HG03280 (cell line): ENCODE measurements around the gene ATXN1.
"Not testable (repeated sequence)": the region's sequence is repeated elsewhere in the genome, so short reads cannot be mapped to it uniquely, and the experiment has no call there.

Source experiments
- ATAC-seq: cut with Tn5 transposase; IDR thresholded peaks from one replicate; pipeline ENCODE4 v1.9.1; 2021; ENCODE audit warnings: mild to moderate bottlenecking, moderate library complexity; ENCODE audit not compliant: unreplicated experiment

ATXN1 gene

DNA sequence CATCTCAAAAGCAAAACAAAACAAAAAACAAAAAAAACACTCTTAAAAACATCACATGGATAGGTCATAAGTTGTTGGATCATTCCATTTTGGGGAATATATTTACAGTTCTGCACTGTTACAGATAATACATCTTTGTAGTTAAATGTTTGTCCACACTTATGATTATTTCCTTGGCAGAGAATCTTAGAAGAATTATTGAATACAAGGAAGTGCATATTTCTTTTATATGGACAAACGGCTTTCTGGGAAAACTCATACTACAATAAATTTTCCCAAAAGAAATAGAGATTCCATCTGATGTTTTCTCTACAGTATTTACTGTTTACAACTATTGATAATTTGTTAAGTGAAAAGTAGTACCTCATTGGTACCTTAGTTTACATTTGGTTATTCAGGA lies 489.1 kb downstream of the ATXN1 start:
- ATAC-seq = no peak

DNA sequence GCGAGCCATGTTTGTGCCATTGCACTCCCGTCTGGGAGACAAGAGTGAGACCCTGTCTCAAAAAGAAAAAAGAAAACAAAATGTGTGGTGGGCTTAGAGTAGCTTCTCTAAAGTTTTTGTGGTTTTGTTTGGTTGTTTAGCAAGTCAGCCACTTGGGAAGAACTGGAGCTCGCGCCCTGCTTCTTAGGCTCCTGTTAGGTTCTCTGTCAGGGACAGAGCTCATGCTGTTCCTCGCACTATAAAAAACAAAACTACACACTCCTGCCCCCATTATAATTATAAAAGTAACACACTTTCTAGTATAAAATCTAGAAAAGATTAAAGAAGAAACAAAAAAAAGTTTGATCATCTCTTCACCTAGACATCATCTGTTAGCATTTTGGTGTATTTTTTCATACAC lies 489.8 kb downstream of the ATXN1 start:
- no peak for ATAC-seq

DNA sequence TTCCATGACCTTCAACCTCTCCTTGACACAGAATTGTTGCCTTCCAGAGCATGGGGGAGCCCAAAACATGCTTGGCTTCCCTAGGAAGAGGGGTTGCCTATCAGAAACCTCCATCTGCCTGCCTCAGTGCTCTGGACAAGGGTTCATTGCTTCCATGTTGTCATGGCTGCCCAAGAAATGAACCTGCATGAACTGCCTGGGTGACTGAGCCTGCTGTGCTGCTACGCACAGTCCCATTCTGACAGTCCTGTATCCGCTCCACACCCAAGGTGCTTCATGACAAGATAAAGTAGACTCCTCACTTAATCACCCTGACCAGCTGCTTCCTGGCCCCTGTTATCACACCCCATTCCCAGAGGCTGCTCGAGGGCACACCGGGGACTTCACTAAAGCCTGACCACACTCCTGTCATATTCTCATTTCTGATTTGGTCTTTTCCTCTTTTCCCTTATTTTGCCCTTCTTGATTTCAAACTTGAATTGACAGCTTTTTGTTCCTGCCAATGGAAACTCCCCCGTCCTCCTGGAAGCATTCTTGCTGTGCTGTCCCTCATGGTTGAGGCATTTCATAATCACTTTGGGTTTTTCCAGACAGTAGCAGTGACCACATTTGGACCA lies 491.0 kb downstream of the ATXN1 start:
- no peak for ATAC-seq

DNA sequence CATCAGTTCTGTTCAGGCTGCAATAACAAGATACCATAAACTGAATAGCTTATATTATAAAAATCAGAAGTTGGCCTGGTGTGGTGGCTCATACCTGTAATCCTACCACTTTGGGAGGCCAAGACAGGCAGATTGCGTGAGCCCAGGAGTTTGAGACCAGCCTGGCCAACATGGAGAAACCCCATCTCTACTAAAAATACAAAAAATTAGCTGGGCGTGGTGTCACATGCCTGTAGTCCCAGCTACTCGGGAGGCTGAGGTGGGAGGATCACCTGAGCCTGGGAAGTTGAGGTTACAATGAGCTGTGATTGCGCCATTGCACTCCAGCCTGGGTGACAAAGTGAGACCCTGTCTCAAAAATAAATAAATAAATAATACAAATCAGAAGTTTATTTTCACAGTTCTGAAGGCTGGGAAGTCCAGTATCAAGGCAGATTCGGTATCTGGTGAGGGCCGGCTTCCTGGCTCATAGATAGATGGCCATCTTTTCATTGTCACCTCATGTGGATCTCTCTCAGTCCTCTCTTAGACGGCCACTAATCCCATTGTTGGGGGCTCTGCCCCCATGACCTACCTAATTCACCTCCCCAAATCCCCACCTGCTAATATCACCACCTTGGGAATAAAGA lies 491.7 kb downstream of the ATXN1 start:
- not testable (repeated sequence) for ATAC-seq

DNA sequence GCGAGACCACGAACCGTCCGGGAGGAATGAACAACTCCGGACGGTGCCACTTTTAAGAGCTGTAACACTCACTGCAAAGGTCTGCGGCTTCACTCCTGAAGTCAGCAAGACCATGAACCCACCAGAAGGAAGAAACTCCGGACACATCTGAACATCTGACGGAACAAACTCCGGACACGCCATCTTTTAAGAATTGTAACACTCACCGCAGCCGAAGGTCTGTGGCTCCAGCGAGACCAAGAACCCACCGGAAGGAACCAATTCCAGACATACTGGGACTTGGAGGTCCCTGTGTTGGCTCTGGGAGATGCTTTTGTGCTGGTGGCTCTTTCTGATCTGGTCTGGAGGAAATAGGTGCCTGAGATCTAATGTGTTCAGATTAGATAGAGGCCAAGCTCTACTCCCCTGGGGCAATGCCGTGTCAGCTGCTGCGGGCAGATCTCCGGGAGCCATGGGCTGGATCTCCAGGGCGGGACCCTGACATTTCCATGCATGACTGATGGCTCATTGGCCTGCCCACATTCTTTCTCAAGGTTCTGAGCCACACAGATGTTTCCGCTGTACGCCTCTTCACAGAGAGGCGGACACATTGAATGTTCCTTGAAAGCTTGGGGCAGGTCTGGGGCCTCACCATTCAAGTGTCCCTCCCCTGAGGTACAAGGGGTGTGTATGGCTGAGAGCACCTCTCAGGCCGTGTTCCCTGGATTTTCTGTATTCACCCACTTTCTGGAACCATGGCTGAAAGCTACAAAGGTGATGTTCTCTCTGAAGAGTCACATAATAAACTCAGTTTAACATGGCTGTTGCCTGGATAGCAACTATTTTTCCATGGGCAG lies 493.6 kb downstream of the ATXN1 start:
- no peak for ATAC-seq

DNA sequence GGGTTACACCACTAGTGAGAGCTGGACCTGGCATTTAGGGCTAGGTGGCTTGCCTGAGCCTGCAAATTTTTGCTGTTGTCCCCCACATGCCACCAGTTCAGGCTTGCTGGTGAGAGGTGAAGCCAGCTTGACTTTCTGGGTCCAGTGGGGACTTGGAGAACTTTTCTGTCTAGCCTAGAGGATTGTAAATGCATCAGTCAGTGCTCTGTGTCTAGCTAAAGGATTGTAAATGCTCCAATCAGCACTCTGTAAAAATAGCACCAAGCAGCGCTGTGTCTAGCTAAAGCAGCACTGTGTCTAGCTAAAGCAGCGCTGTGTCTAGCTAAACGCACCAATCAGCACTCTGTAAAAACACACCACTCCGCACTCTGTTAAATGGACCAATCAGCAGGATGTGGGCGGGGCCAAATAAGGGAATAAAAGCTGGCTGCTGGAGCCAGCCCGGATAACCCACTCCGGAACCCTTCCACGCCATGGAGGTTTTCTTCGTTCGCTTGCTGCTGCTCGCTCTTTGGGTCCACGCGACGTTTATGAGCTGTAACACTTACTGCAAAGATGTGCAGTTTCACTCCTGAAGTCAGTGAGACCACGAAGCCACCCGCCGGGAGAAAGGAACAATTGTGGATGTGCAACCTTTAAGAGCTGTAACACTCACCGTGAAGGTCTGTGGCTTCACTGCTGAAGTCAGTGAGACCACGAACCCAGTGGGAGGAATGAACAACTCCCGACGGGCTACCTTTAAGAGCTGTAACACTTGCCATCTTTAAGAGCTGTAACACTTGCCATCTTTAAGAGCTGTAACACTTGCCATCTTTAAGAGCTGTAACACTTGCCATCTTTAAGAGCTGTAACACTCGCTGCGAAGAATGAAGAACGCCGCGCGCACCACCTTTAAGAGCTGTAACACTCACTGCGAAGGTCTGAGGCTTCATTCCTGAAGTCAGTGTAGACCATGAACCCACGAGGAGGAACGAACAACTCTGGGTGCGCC lies 495.6 kb downstream of the ATXN1 start:
- ATAC-seq = no peak

DNA sequence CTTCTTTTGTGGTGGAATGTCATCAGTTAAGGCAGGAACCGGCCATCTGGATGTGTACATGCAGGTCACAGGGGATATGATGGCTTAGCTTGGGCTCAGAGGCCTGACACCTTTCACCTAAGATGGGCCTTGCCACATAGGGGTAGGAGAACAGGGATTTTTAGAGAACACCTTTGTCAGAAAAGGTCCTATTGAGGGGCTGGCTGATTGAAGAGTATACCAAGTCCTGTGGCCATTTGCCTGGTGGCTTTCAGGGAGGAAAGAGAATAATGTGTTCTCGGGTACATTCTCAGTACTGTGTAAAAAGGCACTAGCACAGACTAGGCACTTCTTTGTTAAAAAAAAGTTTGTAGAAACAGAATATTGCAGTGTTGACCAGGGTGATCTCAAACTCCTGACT lies 496.5 kb downstream of the ATXN1 start:
- no peak for ATAC-seq

DNA sequence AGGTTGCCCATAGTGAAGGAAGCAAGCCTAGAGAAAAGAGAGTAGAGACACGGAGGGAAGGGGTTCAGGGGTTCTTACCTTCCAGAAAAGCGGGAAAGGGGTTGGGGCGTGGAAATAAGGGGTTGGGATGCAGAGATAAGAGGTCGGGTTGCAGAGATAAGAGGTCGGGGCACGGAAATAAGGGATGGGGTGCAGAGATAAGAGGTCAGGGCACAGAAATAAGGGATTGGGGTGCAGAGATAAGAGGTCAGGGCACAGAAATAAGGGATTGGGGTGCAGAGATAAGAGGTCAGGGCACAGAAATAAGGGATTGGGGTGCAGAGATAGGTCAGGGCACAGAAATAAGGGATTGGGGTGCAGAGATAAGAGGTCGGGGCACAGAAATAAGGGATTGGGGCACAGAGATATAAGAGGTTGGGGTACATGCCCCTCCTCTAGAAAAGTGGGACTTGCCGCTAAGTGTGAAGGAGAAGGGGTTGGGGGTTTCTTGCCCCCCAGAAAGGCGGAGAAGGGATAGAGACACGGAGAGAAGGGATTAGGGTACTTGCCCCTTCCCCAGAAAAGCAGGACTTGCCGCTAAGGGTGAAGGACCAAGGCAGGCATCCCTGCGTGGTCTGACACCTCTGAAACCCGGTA lies 497.7 kb downstream of the ATXN1 start:
- not testable (repeated sequence) for ATAC-seq

DNA sequence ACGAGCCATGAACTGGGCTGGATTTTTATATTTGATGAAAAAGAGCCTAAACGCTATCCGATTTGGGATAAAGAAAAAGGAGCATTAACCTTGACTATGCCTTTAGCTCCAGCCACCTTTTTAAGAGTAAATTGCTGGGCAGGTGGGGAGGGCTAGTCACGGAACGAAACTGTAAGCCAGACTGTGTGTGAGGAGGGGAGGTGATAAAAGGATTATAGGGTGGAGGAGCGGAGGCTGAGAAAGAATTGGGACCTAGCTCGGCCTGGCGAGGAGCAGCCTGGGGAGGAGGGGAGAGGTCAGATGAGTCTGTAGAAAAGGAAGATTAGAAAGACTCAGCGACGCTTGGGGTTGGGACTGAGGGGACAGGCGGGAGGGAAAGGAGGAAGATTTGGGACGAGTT lies 498.5 kb downstream of the ATXN1 start:
- not testable (repeated sequence) for ATAC-seq

DNA sequence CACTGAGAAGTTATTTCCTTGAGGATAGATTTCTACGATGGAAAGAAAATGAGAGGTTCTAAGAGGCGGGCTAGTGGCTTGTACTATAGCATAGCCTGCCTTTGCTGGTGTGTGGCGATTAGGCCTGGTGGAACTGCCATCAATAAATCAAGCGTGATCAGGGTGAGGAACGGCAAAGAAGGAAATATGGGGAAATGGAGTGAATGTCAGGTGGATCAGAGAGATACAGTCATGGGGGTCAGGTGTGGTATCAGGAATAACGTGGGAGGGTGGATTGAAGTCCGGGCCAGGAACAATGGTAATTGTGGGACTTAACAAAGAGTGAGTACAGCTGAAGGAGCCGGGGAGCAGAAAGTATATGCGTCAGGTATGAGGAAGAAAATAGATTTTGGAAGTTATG lies 500.7 kb downstream of the ATXN1 start:
- not testable (repeated sequence) for ATAC-seq

DNA sequence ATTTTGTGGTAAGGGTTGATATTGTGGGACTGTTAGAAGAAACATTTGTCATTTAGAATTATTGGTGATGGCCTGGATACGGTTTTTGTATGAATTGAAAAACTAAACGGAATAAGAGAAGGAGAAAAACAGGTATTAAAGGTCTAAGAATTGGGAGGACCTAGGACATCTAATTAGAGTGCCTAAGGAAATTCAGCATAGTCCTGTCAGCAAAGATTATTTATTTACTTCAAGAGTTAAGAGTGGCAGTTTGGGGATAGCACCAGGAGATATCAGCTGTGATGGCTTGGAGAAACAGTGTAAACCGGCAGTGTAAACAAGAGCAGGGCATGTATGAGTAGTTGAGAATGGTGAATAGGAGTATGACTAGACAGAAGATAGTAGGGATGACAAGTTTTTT lies 501.7 kb downstream of the ATXN1 start:
- not testable (repeated sequence) for ATAC-seq

DNA sequence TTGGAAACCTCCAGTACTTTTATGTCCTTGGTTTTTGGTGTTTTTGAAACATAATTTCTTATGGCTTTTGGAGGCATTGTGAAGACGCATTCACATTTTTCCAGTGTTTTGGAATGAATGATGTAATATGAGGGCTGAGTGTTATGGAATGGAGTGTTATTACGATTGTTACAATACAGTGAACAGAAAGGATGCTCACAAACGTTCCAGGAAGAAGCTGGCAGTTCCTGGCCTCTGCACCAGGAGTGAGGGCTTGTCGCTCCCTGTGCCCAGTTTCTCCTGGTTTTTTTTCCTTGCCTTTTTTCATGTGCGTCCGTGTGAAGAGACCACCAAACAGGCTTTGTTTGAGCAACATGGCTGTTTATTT lies 502.6 kb downstream of the ATXN1 start:
- no peak for ATAC-seq

DNA sequence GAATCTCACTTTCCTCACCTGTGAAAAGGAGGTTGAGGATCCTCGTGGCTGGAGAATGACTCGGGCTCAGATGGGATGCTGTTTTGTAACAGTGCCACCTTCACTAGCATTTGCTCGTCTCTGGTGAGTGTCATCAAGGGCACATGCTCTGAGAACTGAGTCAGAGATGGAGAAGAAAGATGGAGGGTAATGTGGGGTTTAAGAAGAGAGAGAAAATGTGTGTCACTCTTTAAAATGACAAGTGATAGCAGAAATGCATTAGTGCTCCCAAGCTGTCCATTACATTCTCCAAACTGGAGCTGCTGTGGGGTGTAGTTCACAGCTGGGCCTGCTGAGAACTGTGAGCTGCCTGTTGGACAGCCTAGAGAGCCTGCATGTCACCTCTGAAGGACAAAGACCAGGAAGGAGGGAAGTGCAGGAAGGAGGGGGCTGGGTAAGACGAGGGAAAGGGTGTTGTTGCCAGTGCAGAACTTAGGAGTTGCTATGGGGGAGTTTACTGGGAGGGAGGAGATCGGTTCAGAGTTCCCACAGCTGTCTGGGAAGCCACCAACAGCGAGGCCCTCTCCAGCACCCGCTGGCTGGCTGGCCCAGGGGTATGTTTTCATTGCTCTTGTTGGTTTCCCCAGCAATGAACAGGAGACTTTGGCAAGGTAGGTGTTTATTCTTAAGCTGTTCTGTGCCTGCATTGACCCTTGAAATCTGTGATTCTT lies 503.1 kb downstream of the ATXN1 start:
- no peak for ATAC-seq

DNA sequence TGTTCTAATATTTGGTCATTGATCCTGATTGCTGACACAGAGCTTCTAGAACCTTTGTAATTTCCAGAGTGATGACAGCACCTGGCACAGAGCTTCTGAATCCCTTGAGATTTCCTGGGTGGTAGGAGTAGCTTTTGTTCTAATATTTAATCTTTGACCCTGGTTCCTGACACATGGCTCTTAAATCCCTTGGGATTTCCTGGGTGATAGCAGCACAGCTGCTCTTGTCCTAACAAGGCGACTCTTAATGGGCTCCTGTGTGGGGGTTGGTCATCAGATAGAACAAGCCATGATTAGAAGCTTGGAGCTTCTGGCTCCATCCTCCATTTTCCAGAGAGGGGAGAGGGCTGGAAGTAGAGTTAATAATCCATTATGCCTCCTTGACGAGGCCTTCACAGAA lies 504.5 kb downstream of the ATXN1 start:
- ATAC-seq = no peak

DNA sequence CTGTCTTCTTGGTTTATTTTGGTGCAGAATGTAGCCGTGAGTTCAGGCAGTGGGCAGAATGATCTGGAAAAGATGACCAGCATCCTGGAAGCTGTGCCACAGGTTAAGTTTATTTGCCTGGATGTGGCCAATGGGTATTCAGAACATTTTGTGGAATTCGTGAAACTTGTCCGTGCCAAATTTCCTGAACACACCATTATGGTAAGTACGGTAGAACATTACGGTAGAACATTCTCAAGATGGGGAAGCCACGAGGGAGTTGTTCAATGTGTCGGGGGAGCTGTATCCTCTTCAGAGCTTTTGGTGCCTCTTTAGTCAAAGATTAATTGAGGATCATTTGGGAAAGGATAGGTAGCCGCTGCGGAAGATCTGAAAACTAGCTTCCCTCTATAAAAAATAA lies 506.7 kb downstream of the ATXN1 start:
- no peak for ATAC-seq

DNA sequence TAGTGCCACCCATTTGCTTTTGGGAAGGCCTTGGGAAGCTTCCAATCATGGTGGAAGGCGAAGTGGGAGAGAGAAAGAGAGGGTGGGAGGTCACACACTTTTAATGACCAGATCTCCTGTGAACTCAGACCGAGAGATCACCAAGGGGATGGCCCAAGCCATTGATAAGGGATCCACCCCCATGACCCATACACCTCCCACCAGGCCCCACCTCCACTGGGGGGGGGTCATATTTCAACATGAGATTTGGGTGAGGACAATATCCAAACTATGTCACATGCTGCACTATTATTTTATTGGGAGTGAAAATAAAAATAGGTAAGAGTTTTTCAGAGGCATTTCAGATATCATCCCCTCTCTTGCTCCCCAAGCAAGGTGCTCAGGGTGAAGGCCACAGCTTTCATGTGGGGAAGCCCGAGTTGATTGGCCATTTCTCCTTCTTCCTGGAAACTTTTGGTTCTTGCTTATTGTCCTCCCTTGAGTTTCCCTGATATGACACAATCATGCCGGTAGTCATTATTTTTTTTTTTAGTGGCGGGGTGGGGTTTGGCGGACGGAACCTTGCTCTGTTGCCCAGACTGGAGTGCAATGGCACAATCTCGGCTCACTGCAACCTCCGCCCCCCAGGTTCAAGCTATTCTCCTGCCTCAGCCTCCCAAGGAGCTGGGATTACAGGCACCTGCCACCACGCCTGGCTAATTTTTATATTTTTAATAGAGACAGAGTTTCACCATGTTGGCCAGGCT lies 507.7 kb downstream of the ATXN1 start:
- no peak for ATAC-seq

DNA sequence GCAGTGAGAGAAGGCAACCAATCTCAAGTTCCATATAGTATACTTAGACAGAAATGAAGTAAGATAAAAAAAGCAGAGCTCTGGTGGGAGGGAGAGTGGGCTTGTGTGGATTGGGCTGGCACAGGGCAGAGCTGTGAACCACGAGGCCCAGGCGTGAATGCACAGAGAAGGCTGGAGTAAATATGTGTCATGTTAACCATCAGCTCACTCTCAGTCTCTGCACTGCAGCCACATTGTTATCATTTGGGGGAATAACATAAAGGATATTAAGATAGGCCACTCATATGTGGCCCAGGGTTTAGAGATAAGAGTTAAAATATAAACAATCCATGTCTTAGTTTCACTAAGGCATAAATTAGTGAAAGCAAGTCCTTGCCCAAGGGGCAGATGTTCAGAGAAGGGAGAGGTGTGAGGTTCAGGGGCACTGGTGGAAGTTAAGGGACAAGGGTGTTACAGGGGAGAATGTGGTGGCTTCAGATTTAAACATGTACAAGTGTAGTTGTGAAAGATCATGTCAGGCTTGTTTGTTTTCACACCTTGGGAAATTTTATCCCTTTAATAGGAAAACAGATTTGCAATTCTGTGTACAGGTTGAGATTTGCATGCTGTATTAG lies 508.5 kb downstream of the ATXN1 start:
- no peak for ATAC-seq

DNA sequence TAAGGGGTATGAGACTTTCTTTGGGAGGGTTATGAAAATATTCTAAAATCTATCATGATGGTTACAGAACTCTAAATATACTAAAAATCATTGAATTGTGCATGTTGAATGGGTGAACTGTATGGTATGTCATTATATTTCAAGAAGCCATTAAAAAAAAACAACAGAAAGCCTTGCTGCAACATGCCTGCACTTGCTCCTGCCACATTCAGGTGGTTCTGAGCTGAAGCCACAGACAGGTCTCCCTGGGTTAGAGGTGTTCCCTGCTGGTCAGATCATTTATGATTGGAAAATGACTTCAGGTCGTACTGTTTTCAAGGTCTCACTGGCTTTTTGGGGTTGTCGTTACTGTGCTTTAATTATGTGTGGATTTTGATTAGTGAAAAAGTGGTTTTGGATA lies 509.6 kb downstream of the ATXN1 start:
- no peak for ATAC-seq

DNA sequence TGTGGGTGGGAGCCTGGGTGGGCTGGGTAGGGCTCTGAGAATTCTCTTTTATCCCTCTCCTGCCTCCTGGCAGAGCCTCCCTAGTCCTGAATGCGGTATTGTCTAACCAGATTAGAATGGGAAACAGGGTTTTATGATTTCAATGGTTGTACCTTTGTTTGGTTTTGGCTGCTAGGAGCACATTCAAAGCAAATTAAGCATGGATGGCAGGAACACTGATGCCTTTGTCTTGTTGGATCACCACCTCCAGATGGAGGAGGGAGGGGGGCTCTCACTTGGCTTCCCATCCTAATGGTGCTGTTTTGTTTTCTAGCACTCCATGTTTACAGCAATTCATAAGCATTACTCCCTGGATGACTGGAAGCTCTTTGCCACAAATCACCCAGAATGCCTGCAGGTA lies 511.3 kb downstream of the ATXN1 start:
- ATAC-seq = no peak
